C1 segment of cervical spinal cord (tissue), 14 donors: Measurements from ENCODE around the gene NPS.

ENCODE experiments used
- DNase-seq, 14 donors: peaks; one replicate each; lab custom pipeline; 2025; lab: John Stamatoyannopoulos, UW

The NPS gene

GRCh38 chr10:127556916-127557315, 7.8 kb downstream of the NPS start:
- DNase-seq = no peak

- no peak for DNase-seq
These were observed 12.5 kb downstream of the NPS start for GRCh38 chr10:127561647-127562046.

GRCh38 chr10:127563718-127564553, 14.8 kb downstream of the NPS start:
- DNase-seq = peak in 1 of 14 donors; percentile 35

- DNase-seq = no peak
These were observed 15.5 kb downstream of the NPS start for GRCh38 chr10:127564644-127565043.

DNA sequence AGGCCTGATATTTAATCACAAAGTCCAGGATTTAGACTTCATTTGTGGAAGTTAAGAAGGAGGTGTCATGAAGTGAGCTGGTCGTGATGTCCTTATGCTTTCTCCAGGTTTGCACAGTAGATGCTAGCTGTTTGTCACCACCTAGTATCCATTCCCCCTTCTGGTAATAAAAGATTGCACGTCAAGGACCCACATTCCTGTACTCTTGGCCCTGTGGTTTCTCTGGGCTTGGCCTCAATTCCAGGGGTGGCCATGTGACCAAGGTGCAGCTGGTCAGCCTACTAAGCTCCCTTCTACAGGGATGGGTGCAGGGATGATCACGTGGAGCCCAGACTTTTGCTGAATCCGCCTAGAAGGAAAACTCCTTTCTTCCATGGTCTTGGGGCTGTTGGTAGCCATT, 16.5 kb downstream of the NPS start:
- DNase-seq = no peak

- DNase-seq = no peak
These were observed 20.1 kb downstream of the NPS start for GRCh38 chr10:127569210-127569609.

DNA sequence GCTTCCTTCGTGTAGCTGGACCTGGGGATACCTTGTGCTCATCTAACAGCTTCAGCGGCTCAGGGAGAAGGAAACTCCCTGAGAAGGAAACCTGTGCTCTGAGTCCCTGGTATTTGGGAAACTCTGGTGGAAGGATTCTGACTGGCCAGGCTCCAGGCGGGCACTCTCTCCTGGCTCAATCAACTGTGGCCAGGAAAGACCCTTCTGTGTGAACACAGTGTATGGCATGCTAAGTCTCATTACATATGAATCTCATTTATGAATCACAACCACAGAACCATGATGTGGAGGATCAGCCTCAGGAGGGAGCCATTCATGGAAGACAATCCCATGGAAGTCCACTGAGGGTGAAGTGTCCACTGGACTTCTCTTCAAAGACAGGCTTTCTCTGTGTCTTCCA, 20.9 kb downstream of the NPS start:
- no peak for DNase-seq

DNA sequence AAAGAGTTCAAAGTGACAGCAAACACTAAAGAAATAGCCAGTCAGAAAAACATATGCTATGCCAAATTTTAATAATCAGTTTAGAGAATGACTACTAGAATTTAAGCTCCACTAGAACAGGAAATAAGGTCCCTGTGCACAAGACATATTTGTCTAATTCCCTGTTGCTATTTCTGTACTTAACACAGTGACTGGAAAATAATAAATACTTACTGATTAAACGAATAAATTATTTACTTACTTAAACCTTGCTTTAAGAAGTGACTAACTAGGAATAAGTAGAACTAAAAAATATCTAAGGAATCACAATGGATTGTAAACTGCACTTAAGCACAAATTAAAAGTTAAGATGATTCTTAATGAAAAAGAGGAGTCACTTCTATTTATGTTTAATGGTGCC, 22.3 kb downstream of the NPS start:
- DNase-seq = no peak

GRCh38 chr10:127576051-127576450, 26.9 kb downstream of the NPS start:
- no peak for DNase-seq

DNA sequence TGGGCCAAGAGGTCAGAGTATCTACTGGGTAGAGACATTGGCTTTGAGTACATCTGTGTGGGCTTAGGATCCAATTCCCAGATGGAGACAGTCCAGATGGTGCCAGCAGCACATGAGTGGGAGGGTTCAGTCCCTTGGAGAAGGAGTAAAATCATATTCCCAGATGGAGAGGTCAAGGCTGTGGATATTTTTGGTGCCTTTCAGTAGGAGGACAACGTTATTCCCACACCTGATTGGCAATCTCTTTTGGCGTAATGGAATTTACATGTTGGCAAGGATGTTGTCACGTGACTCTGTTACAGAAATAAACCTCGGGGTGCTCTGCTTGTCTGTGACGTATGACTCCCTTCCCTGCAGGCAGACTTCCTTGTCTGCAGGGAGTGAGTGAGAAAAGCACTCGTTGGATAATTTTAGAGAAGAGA, 27.6 kb downstream of the NPS start:
- no peak for DNase-seq

- no peak for DNase-seq
These were observed 28.5 kb downstream of the NPS start for GRCh38 chr10:127577376-127578258.

DNA sequence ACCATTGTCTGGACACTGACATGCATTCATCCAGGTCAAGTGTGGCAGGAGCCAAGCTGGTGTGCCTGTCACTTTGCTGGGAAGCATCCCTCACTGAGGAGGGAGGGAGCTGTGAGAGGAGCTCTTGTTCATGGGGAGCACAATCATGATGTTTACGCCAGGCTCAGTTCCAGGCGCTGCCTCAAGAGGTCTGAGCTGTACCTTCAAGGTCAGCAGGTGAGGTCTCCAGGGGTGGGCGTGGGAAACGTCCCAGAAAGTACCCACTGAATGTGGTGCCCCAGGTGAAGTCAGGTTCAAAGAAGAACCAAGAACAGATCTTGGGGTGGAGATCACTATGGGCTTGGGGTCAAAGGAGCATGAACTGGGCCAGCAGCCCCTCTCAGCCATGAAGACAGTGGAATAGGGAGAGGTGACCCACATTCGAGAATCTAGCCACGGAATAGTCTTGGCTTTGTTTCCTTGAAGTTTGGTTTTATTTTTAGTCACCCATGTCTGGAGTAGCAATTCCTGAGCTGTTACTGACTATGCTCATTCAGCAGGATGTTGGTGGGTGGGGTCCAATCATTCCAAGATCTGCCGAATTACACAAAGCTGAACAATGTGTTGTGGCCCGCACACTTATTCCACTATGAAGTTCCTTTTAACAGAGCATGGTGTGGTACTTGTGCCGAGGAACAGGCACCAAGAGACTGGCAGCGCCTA, 29.3 kb downstream of the NPS start:
- DNase-seq = no peak

GRCh38 chr10:127578961-127579305, 29.8 kb downstream of the NPS start:
- no peak for DNase-seq

GRCh38 chr10:127579640-127580039, 30.5 kb downstream of the NPS start:
- no peak for DNase-seq

- no peak for DNase-seq
These were observed 31.7 kb downstream of the NPS start for GRCh38 chr10:127580822-127581221.

DNA sequence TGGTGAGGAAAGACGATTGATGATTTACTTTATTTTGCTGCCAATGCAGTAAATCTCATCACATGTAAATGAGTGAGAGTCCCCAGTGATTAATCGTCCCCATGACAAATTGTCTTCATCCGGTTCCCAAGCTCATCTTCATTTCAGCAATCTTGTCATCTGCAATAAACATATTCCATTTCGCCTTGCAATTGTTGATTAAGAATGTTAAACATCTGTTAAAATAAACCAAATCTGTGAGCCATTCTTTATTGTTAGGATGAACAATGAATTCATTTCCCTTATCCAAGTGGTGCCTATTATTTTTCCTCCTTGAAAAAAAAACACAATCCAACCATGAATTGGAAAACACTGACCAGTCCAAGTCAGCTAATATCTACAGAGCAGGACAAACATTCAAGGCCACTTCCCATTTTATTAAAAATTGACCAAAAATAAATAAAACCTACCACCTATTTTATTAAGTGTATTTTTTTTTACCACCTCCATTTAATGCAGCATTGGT, 36.5 kb downstream of the NPS start:
- no peak for DNase-seq

DNA sequence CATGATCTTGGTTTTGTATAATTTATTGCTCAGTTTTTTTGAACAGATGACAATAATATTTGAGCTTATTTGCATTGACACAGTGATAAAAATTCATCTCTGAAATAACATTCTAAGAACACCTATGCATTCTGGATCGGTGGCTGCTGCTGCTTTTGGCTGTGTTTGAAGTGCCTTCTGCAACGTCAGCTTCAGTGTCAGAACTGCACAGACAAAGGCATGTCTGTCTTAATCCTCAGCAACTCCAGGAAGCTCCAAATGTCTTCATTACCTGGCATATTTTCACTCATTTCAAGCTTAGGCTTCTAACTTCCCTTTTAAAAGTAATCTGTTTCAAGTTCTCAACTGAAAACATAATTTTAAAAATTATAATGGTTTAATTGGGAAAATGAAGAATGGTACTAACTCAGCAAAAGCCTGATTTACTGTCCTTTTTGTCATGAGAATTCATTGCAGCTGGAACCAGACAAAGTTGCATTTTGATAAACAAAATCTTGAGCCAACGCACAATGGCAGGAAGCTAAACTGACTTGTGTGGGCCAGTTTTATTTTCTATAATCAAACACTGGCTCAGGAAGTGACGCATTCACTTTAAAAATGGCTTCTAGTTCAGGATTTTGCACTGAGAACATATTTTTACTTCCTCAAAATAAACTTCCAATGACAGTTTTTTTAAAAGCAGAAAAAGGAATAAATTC, 38.7 kb downstream of the NPS start:
- no peak for DNase-seq

DNA sequence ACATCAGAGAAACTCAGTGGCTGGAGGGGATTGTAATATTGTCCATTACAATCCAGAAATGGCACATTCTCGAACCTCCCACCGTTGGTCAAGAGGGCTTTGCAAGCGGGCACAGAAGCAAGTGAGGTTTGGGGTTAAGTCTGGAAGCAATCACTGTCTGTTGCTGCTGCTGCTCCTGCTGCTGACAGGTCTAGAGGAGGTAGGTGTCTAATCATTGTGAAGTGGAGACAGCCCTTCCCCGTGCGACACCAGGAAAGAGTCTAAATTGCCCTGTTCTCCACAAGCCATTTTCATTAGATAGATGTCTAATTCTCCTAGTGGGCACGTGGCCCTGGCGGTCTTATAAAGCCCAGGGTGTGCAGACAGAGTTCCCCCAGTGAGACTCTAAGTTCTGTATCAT, 43.5 kb downstream of the NPS start:
- no peak for DNase-seq

DNA sequence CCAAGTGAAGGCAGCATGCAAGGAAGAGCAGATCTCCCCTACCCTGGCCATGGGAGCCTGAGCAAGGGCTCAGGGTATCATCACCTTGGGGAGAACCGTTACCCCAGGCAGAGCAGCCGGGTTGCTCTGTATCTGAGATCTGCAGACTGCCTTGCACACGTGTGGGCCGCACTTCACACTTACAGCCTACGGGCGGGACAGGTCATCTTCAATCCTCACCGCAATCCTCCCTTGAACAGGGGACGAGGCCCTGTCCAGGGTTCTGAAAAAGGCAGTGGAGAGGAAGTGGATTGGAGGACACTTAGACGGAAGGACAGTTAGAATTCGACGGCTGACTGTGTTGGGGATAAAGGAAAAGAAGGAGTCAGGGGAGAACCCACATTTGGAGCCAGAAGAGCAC, 51.4 kb downstream of the NPS start:
- DNase-seq = no peak
